ENCODE data around the gene TRABD.
"Not testable (repeated sequence)": the region's sequence is repeated elsewhere in the genome, so short reads cannot be mapped to it uniquely, and the experiment has no call there.

The TRABD gene

GRCh38 chr22:50199829-50200460, 14.2 kb downstream of the TRABD start:
- peak overlapping the region; percentile 65 to 77 for H3K4me3 ChIP-seq (ENCODE audit: low read length in 2 of 2)
- H3K27me3 ChIP-seq (ENCODE audit: control insufficient read depth in 1 of 2, insufficient read depth in 2 of 2, low read length in 2 of 2) = no peaks in the 10 kb centered on the region
- no peaks in the 10 kb centered on the region for H3K9me3 ChIP-seq (ENCODE audit: control insufficient read depth in 2 of 2, low read length in 2 of 2)
- peak overlapping the region; percentile 6 for H3K27ac ChIP-seq (ENCODE audit: low read length)
- peaks cover 0 to under 1% of the 10 kb centered on the region in 2 donors for H3K36me3 ChIP-seq (ENCODE audit: control insufficient read depth in 2 of 2, insufficient read depth in 2 of 2, low read length in 2 of 2)
- H3K4me1 ChIP-seq (ENCODE audit: control insufficient read depth, insufficient read depth, low read length) = peaks cover 31% of the 10 kb centered on the region
- peak overlapping the region; percentile 62 to 72 for H3K9ac ChIP-seq (ENCODE audit: low read length in 2 of 2)

GRCh38 chr22:50200461-50201190, 14.9 kb downstream of the TRABD start, which contains the start of gene SELENOO:
SELENOO (plus strand) TSS chr22:50201011; CDS start chr22:50201037, 26 bp downstream.
- H3K9ac ChIP-seq (ENCODE audit: low read length in 2 of 2) = peak within 1 kb of the TSS; percentile 62 to 72
- H3K36me3 ChIP-seq (ENCODE audit: control insufficient read depth in 2 of 2, insufficient read depth in 2 of 2, low read length in 2 of 2) = peaks cover 0 to 3% of the 10 kb centered on the region in 2 donors
- peaks cover 31% of the 10 kb centered on the region for H3K4me1 ChIP-seq (ENCODE audit: control insufficient read depth, insufficient read depth, low read length)
- H3K9me3 ChIP-seq (ENCODE audit: control insufficient read depth in 2 of 2, low read length in 2 of 2) = no peaks in the 10 kb centered on the region
- H3K27me3 ChIP-seq (ENCODE audit: control insufficient read depth in 1 of 2, insufficient read depth in 2 of 2, low read length in 2 of 2) = no peaks in the 10 kb centered on the region
- H3K4me3 ChIP-seq (ENCODE audit: low read length in 2 of 2) = peak within 1 kb of the TSS; percentile 73 to 77
- H3K27ac ChIP-seq (ENCODE audit: low read length) = peak within 1 kb of the TSS; percentile 6

DNA sequence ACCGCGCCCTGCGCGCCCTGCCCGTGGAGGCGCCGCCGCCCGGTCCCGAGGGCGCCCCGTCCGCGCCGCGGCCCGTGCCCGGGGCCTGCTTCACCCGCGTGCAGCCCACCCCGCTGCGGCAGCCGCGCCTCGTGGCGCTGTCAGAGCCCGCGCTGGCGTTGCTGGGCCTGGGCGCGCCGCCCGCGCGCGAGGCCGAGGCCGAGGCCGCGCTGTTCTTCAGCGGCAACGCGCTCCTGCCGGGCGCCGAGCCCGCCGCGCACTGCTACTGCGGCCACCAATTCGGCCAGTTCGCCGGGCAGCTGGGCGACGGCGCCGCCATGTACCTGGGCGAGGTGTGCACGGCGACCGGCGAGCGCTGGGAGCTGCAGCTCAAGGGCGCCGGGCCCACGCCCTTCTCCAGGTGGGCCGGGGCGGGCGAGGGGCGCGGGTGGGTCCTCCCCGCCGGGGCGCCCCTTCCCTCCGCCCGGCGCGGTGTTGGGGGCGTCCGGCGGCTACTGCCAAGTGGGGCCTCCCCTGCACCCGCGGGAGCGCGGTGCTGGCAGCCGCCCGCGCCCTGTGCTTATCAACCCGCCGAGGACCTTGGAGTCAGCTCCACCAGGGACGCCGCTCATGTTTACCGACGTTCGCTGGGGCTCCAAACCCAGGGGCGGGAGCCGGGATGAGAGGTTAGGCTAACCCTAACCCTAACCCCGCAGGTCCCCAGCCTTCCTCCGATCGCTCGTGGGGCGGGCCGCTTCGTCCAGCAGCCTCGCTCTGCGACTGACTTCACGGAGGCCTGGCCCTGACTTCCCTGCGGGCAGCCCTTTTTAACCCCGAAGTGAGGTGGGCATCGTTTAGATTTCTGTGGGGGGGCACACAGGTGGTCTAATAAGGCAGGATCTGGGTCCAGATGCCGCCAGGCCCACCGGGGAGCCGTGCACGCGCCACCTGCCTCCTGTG, 15.7 kb downstream of the TRABD start:
- Histone ChIP-seq H3K9ac (ENCODE audit: low read length in 2 of 2) (peak overlapping the region; percentile 62 to 70), H3K9me3 (ENCODE audit: control insufficient read depth in 2 of 2, low read length in 2 of 2) (no peaks in the 10 kb centered on the region), H3K4me1 (ENCODE audit: control insufficient read depth, insufficient read depth, low read length) (peaks cover 34% of the 10 kb centered on the region), H3K4me3 (ENCODE audit: low read length in 2 of 2) (peak overlapping the region; percentile 73 to 77), H3K27me3 (ENCODE audit: control insufficient read depth in 1 of 2, insufficient read depth in 2 of 2, low read length in 2 of 2) (no peaks in the 10 kb centered on the region), H3K36me3 (ENCODE audit: control insufficient read depth in 2 of 2, insufficient read depth in 2 of 2, low read length in 2 of 2) (peaks cover 0 to 5% of the 10 kb centered on the region in 2 donors), H3K27ac (ENCODE audit: low read length) (no peak overlapping the region)

DNA sequence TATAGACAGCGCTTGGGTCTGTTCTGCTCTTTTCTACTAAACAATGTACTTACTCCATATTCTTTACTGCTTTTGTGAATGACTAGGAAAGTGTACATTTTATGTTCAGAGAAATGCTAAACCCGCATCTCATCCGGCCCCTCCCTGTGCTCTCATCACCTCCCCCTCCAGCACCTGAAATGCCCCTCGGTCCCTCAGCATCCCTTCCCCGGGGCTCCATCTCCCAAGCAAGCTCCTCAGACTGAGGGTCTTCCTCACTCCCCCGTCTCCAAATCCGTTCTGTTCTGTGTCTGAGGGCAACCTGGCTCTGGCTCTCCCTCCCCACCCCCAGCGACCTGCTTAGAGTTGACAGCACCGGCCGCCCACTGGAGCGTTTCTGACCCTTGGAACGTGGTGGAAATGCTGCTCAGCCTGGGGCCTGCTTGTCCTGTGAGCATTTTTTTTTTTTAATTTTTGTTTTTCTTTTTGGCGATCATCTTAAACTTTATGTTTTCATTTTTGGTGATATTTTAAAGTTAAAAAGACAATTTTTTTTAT, 16.5 kb downstream of the TRABD start:
- Histone ChIP-seq H3K4me1 (ENCODE audit: control insufficient read depth, insufficient read depth, low read length) (peaks cover 34% of the 10 kb centered on the region), H3K4me3 (ENCODE audit: low read length in 2 of 2) (peak overlapping the region; percentile 73 to 77), H3K9me3 (ENCODE audit: control insufficient read depth in 2 of 2, low read length in 2 of 2) (no peaks in the 10 kb centered on the region), H3K36me3 (ENCODE audit: control insufficient read depth in 2 of 2, insufficient read depth in 2 of 2, low read length in 2 of 2) (peaks cover 0 to 7% of the 10 kb centered on the region in 2 donors), H3K27ac (ENCODE audit: low read length) (no peak overlapping the region), H3K9ac (ENCODE audit: low read length in 2 of 2) (peak overlapping the region; percentile 62 to 70), H3K27me3 (ENCODE audit: control insufficient read depth in 1 of 2, insufficient read depth in 2 of 2, low read length in 2 of 2) (no peaks in the 10 kb centered on the region)

DNA sequence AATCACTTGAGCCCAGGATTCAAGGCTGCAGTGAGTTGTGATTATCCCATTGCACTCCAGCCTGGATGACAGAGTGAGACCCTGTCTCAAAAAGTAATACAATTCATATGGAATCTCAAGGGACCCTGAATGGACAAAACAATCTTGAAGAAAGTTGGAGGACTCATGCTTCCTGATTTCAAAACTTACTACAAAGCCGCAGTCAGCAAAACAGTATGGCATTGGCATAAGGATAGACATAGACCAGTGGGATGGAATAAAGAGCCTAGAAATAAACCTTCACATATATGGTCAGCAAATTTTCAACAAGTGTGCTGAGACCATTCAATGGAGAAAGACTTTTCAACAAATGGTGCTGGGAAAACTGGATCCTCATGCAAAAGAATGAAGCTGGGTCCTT, 17.6 kb downstream of the TRABD start:
- no peak overlapping the region for H3K9ac ChIP-seq (ENCODE audit: low read length in 2 of 2)
- peaks cover 34% of the 10 kb centered on the region for H3K4me1 ChIP-seq (ENCODE audit: control insufficient read depth, insufficient read depth, low read length)
- no peaks in the 10 kb centered on the region for H3K27me3 ChIP-seq (ENCODE audit: control insufficient read depth in 1 of 2, insufficient read depth in 2 of 2, low read length in 2 of 2)
- no peaks in the 10 kb centered on the region for H3K9me3 ChIP-seq (ENCODE audit: control insufficient read depth in 2 of 2, low read length in 2 of 2)
- H3K4me3 ChIP-seq (ENCODE audit: low read length in 2 of 2) = no peak overlapping the region
- no peak overlapping the region for H3K27ac ChIP-seq (ENCODE audit: low read length)
- H3K36me3 ChIP-seq (ENCODE audit: control insufficient read depth in 2 of 2, insufficient read depth in 2 of 2, low read length in 2 of 2) = peaks cover 0 to 13% of the 10 kb centered on the region in 2 donors

DNA sequence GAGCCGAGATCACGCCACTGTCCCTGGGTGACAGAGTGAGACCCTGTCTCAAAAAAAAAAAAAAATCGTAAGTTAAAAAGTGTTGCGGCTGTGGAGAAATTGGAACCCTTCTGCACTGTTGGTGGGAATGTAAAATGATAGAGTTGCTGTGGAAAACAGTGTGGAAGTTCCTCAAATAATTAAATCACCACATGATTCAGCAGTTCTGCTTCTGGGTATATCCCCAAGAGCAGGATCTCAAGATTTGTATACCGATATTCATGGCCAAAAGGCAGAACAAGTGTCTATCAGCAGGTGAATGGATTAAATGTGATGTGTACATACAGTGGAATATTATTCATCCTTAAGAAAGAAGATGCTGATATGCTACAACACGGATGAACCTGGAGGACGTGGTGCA, 18.9 kb downstream of the TRABD start:
- no peak overlapping the region for H3K4me3 ChIP-seq (ENCODE audit: low read length in 2 of 2)
- H3K9ac ChIP-seq (ENCODE audit: low read length in 2 of 2) = no peak overlapping the region
- H3K36me3 ChIP-seq (ENCODE audit: control insufficient read depth in 2 of 2, insufficient read depth in 2 of 2, low read length in 2 of 2) = peaks cover 0 to 13% of the 10 kb centered on the region in 2 donors
- no peaks in the 10 kb centered on the region for H3K9me3 ChIP-seq (ENCODE audit: control insufficient read depth in 2 of 2, low read length in 2 of 2)
- no peak overlapping the region for H3K27ac ChIP-seq (ENCODE audit: low read length)
- H3K27me3 ChIP-seq (ENCODE audit: control insufficient read depth in 1 of 2, insufficient read depth in 2 of 2, low read length in 2 of 2) = no peaks in the 10 kb centered on the region
- H3K4me1 ChIP-seq (ENCODE audit: control insufficient read depth, insufficient read depth, low read length) = peaks cover 33% of the 10 kb centered on the region

GRCh38 chr22:50204998-50205397, 19.3 kb downstream of the TRABD start:
- H3K4me3 ChIP-seq (ENCODE audit: low read length in 2 of 2); H3K27me3 ChIP-seq (ENCODE audit: control insufficient read depth in 1 of 2, insufficient read depth in 2 of 2, low read length in 2 of 2); H3K9me3 ChIP-seq (ENCODE audit: control insufficient read depth in 2 of 2, low read length in 2 of 2); H3K27ac ChIP-seq (ENCODE audit: low read length); H3K9ac ChIP-seq (ENCODE audit: low read length in 2 of 2): not testable (repeated sequence)
- peaks cover 29% of the 10 kb centered on the region for H3K4me1 ChIP-seq (ENCODE audit: control insufficient read depth, insufficient read depth, low read length)
- H3K36me3 ChIP-seq (ENCODE audit: control insufficient read depth in 2 of 2, insufficient read depth in 2 of 2, low read length in 2 of 2) = peaks cover 0 to 14% of the 10 kb centered on the region in 2 donors

- no peak overlapping the region for H3K9ac ChIP-seq (ENCODE audit: low read length in 2 of 2)
- H3K27me3 ChIP-seq (ENCODE audit: control insufficient read depth in 1 of 2, insufficient read depth in 2 of 2, low read length in 2 of 2) = no peaks in the 10 kb centered on the region
- no peaks in the 10 kb centered on the region for H3K9me3 ChIP-seq (ENCODE audit: control insufficient read depth in 2 of 2, low read length in 2 of 2)
- H3K4me1 ChIP-seq (ENCODE audit: control insufficient read depth, insufficient read depth, low read length) = peaks cover 23% of the 10 kb centered on the region
- H3K36me3 ChIP-seq (ENCODE audit: control insufficient read depth in 2 of 2, insufficient read depth in 2 of 2, low read length in 2 of 2) = peaks cover 7 to 22% of the 10 kb centered on the region in 2 donors
- no peak overlapping the region for H3K4me3 ChIP-seq (ENCODE audit: low read length in 2 of 2)
- no peak overlapping the region for H3K27ac ChIP-seq (ENCODE audit: low read length)
These were observed 20.3 kb downstream of the TRABD start for GRCh38 chr22:50205781-50206569.

GRCh38 chr22:50206599-50206998, 20.9 kb downstream of the TRABD start:
- Histone ChIP-seq H3K4me3 (ENCODE audit: low read length in 2 of 2) (no peak overlapping the region), H3K4me1 (ENCODE audit: control insufficient read depth, insufficient read depth, low read length) (peaks cover 19% of the 10 kb centered on the region), H3K36me3 (ENCODE audit: control insufficient read depth in 2 of 2, insufficient read depth in 2 of 2, low read length in 2 of 2) (peaks cover 11 to 26% of the 10 kb centered on the region in 2 donors), H3K27ac (ENCODE audit: low read length) (no peak overlapping the region), H3K9me3 (ENCODE audit: control insufficient read depth in 2 of 2, low read length in 2 of 2) (no peaks in the 10 kb centered on the region), H3K9ac (ENCODE audit: low read length in 2 of 2) (no peak overlapping the region), H3K27me3 (ENCODE audit: control insufficient read depth in 1 of 2, insufficient read depth in 2 of 2, low read length in 2 of 2) (no peaks in the 10 kb centered on the region)

Measured in stomach smooth muscle (tissue), 2 donors.